GM21723 (cell line): ENCODE results near the gene IKBKE.
"Not testable (repeated sequence)": the region's sequence is repeated elsewhere in the genome, so short reads cannot be mapped to it uniquely, and the experiment has no call there.

Source experiments
- ATAC-seq: cut with Tn5 transposase; IDR thresholded peaks from one replicate; pipeline ENCODE4 v1.9.1; 2021; ENCODE audit warnings: mild to moderate bottlenecking, moderate library complexity; ENCODE audit not compliant: unreplicated experiment

The IKBKE gene

GRCh38 chr1:206472454-206472853 lies 2.2 kb downstream of the IKBKE start:
- no peak for ATAC-seq

- ATAC-seq = no peak
Observed at GRCh38 chr1:206472886-206473285, 2.6 kb downstream of the IKBKE start.

- no peak for ATAC-seq
Observed at GRCh38 chr1:206476058-206476457, 5.8 kb downstream of the IKBKE start.

GRCh38 chr1:206476591-206476990 lies 6.3 kb downstream of the IKBKE start:
- no peak for ATAC-seq

- ATAC-seq = no peak
Observed at GRCh38 chr1:206477110-206477509, 6.8 kb downstream of the IKBKE start.

GRCh38 chr1:206477581-206478380 lies 7.5 kb downstream of the IKBKE start:
- no peak for ATAC-seq

- ATAC-seq = no peak
Observed at GRCh38 chr1:206478746-206479145, 8.5 kb downstream of the IKBKE start.

GRCh38 chr1:206479183-206480125 lies 9.2 kb downstream of the IKBKE start:
- no peak for ATAC-seq

- no peak for ATAC-seq
Observed at GRCh38 chr1:206480211-206480610, 9.9 kb downstream of the IKBKE start.

- ATAC-seq = no peak
Observed at GRCh38 chr1:206482611-206483010, 12.3 kb downstream of the IKBKE start.

- not testable (repeated sequence) for ATAC-seq
Observed at GRCh38 chr1:206483864-206484263, 13.6 kb downstream of the IKBKE start.

GRCh38 chr1:206484901-206485300 lies 14.6 kb downstream of the IKBKE start:
- ATAC-seq = no peak

- ATAC-seq = no peak
Observed at GRCh38 chr1:206486995-206487788, 16.9 kb downstream of the IKBKE start.

- ATAC-seq = no peak
Observed at GRCh38 chr1:206487970-206488369, 17.7 kb downstream of the IKBKE start.

- ATAC-seq = no peak
Observed at GRCh38 chr1:206488466-206488865, 18.2 kb downstream of the IKBKE start.

- peak; percentile 59 for ATAC-seq
Observed at GRCh38 chr1:206489980-206490770, 19.9 kb downstream of the IKBKE start.

- no peak for ATAC-seq
Observed at GRCh38 chr1:206490771-206491405, 20.6 kb downstream of the IKBKE start.

- ATAC-seq = no peak
Observed at GRCh38 chr1:206491616-206492015, 21.3 kb downstream of the IKBKE start.

- ATAC-seq = no peak
Observed at GRCh38 chr1:206492589-206492988, 22.3 kb downstream of the IKBKE start.

GRCh38 chr1:206493279-206493678 lies 23.0 kb downstream of the IKBKE start:
- no peak for ATAC-seq
